ENCODE data around the gene TWIST2.

The TWIST2 gene

GRCh38 chr2:238839428-238839827 lies 8.5 kb upstream of the TWIST2 start:
- no peak overlapping the region for H3K9ac ChIP-seq (ENCODE audit: low read depth, low read length)
- H3K36me3 ChIP-seq (ENCODE audit: control insufficient read depth, insufficient read depth, low read length), result no peaks in the 10 kb centered on the region
- H3K27me3 ChIP-seq (ENCODE audit: control insufficient read depth, insufficient read depth, low read length), result peaks cover 2% of the 10 kb centered on the region
- no peaks in the 10 kb centered on the region for H3K9me3 ChIP-seq (ENCODE audit: control insufficient read depth, insufficient read depth, low read length)
- no peaks in the 10 kb centered on the region for H3K4me1 ChIP-seq (ENCODE audit: control insufficient read depth, insufficient read depth, low read length)
- no peak overlapping the region for H3K4me3 ChIP-seq (ENCODE audit: low read depth, low read length)

DNA sequence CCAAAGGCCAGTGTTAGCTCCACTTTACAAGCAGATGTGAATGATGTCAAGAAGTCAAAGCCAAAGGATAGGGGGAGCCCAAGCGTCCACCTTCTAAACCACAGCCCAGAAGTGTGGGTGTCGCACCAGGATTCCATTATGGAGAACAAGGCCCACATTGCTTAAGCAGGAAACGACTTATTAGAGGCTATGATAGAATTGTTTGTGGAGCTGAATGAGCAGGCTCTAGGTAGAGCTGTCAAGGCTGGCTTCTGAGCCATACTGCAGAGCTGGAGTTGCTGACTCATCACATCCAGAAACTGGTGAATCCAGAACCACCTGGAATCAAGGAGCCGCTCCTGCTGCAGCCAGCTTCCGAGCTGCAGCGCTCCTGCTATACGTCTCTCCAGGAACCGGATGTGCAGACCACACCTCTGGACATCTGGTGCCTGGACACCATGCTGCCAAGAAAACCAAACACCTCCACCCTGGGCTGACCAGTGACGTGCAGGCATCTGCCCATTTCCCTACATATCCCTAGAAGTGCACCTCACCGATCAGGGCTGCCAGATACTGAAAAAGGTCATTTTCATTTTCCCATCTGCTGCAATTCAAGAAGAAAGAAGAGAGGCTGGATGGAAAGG lies 6.2 kb upstream of the TWIST2 start:
- Histone ChIP-seq H3K36me3 (ENCODE audit: control insufficient read depth, insufficient read depth, low read length) (no peaks in the 10 kb centered on the region), H3K4me1 (ENCODE audit: control insufficient read depth, insufficient read depth, low read length) (no peaks in the 10 kb centered on the region), H3K27me3 (ENCODE audit: control insufficient read depth, insufficient read depth, low read length) (peaks cover 22% of the 10 kb centered on the region), H3K9ac (ENCODE audit: low read depth, low read length) (no peak overlapping the region), H3K4me3 (ENCODE audit: low read depth, low read length) (no peak overlapping the region), H3K9me3 (ENCODE audit: control insufficient read depth, insufficient read depth, low read length) (no peaks in the 10 kb centered on the region)

GRCh38 chr2:238843476-238843875 lies 4.4 kb upstream of the TWIST2 start:
- Histone ChIP-seq H3K4me1 (ENCODE audit: control insufficient read depth, insufficient read depth, low read length) (no peaks in the 10 kb centered on the region), H3K36me3 (ENCODE audit: control insufficient read depth, insufficient read depth, low read length) (no peaks in the 10 kb centered on the region), H3K4me3 (ENCODE audit: low read depth, low read length) (no peak overlapping the region), H3K27me3 (ENCODE audit: control insufficient read depth, insufficient read depth, low read length) (peaks cover 27% of the 10 kb centered on the region), H3K9me3 (ENCODE audit: control insufficient read depth, insufficient read depth, low read length) (no peaks in the 10 kb centered on the region), H3K9ac (ENCODE audit: low read depth, low read length) (no peak overlapping the region)

DNA sequence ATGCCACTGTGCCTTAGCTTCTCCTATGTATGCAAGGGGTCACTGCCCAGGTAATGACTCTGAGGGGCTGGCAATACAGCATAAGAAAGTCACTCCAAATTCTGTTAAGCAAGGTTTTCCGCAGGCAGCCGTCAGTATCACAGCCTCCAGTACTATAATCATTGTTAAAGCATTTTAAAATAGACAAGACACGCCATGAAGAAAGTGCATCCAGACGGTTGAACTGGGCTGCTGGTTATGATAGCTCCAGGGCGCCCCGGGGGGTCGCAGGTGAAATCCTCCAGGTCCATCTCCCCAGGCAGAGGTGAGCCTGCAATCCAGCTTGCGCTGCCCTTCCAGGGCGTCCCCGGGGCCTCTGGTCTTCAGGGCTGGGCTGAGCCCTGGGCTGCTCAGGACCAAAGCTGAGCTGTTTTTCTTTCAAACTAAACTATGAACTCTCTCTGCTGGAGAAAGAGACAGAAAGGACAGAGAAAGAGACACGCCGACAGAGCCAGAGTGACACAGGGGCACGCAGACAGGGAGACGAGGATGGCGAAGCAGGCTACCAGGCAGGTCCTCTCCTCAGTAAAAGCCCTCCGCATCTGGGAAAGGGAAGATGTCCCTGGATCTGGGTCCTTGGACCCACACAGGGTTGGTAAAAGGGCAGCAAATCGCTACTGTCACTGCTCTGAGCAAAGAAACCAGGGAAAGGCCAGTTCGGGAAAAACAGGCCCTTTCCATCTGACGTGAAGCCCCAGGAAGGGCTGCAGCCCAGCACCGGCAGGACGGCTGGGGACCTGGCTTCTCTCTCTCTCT lies 2.1 kb upstream of the TWIST2 start:
- no peak overlapping the region for H3K4me3 ChIP-seq (ENCODE audit: low read depth, low read length)
- no peaks in the 10 kb centered on the region for H3K4me1 ChIP-seq (ENCODE audit: control insufficient read depth, insufficient read depth, low read length)
- H3K9ac ChIP-seq (ENCODE audit: low read depth, low read length), result no peak overlapping the region
- no peaks in the 10 kb centered on the region for H3K9me3 ChIP-seq (ENCODE audit: control insufficient read depth, insufficient read depth, low read length)
- no peaks in the 10 kb centered on the region for H3K36me3 ChIP-seq (ENCODE audit: control insufficient read depth, insufficient read depth, low read length)
- peaks cover 49% of the 10 kb centered on the region for H3K27me3 ChIP-seq (ENCODE audit: control insufficient read depth, insufficient read depth, low read length)

- Histone ChIP-seq H3K4me1 (ENCODE audit: control insufficient read depth, insufficient read depth, low read length) (no peaks in the 10 kb centered on the region), H3K4me3 (ENCODE audit: low read depth, low read length) (peak overlapping the region; percentile 39), H3K9ac (ENCODE audit: low read depth, low read length) (no peak overlapping the region), H3K27me3 (ENCODE audit: control insufficient read depth, insufficient read depth, low read length) (peaks cover 54% of the 10 kb centered on the region), H3K36me3 (ENCODE audit: control insufficient read depth, insufficient read depth, low read length) (no peaks in the 10 kb centered on the region), H3K9me3 (ENCODE audit: control insufficient read depth, insufficient read depth, low read length) (no peaks in the 10 kb centered on the region)
Observed at GRCh38 chr2:238846378-238846627, 1.6 kb upstream of the TWIST2 start.

DNA sequence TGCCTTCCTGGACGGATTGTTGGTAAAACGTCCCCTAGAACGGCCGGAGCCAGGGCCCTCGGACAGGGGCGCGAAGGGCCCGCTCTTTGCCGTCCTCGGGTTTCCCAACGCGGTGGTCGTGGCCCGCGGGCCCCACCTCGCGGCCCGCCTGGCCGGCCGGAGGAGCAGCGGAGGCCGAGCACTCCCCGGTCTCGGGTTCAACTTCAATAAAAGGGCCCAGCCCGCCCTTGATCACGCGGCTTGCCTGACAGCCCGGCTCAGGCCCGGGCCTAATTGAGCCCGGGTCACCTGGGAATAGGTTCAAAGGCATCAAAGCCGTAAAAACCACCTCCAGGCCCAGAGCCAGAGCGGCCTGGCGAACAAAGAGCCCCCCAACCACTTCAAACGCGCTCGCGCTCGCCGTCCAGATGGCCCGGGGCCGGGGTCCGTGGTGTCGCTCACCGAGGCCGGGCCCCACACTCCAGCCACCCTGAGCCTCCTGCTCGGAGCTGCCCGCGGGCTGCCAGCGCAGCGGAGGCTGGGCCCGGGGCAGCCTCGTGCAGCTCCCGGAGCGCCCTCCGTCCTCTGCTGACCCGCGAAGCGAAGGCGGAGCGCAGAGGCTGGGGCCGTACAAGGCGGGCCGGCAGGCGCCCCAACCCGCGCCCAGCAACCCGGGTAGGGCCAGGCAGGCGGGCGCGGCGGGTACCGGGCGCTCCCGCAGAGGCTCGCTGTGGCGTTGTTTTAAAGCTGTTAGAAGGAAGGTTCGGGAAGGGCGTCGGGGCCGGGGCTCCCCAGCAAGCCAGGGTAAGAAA lies 1.1 kb upstream of the TWIST2 start:
- Histone ChIP-seq H3K4me3 (ENCODE audit: low read depth, low read length) (peak overlapping the region; percentile 39), H3K36me3 (ENCODE audit: control insufficient read depth, insufficient read depth, low read length) (no peaks in the 10 kb centered on the region), H3K9ac (ENCODE audit: low read depth, low read length) (no peak overlapping the region), H3K27me3 (ENCODE audit: control insufficient read depth, insufficient read depth, low read length) (peaks cover 59% of the 10 kb centered on the region), H3K4me1 (ENCODE audit: control insufficient read depth, insufficient read depth, low read length) (no peaks in the 10 kb centered on the region), H3K9me3 (ENCODE audit: control insufficient read depth, insufficient read depth, low read length) (no peaks in the 10 kb centered on the region)

DNA sequence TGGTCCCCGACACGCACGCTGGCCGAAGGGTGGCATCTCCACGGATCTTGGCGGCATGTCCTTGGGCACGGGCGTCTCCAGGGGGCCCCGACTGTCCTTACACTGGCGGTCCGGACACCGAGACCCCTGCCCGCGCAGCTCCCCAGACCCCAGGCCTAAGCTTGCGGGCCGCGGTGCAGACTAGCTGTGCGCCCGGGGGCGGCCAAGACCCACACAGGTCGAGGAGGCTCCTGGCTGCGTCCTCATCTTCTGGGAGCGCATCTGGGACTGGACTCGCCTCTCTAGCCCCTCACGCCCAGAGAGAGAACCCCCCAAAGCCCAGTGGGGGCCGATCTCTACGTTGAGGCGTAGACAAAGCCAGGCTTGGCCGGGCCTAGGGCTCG lies 475 bp upstream of the TWIST2 start:
- Histone ChIP-seq H3K27me3 (ENCODE audit: control insufficient read depth, insufficient read depth, low read length) (peaks cover 59% of the 10 kb centered on the region), H3K9me3 (ENCODE audit: control insufficient read depth, insufficient read depth, low read length) (no peaks in the 10 kb centered on the region), H3K4me3 (ENCODE audit: low read depth, low read length) (peak overlapping the region; percentile 39), H3K9ac (ENCODE audit: low read depth, low read length) (no peak overlapping the region), H3K36me3 (ENCODE audit: control insufficient read depth, insufficient read depth, low read length) (no peaks in the 10 kb centered on the region), H3K4me1 (ENCODE audit: control insufficient read depth, insufficient read depth, low read length) (no peaks in the 10 kb centered on the region)

DNA sequence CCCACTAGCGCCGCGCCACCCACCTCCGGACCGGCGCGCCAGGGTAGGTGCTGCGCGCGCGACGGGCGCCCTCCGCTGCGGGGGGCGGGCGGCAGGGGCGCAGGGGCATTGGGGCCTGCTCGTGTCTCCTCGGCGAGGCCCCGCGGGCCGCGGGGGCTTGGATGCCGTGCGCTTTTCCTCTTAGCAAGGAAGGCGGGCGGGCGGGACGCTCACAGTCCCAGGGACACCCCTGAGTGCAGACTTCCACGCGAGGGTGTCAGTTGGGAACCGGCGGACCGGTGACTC lies 748 bp downstream of the TWIST2 start:
- H3K4me3 ChIP-seq (ENCODE audit: low read depth, low read length), result peak overlapping the region; percentile 66
- no peak overlapping the region for H3K9ac ChIP-seq (ENCODE audit: low read depth, low read length)
- H3K27me3 ChIP-seq (ENCODE audit: control insufficient read depth, insufficient read depth, low read length), result peaks cover 57% of the 10 kb centered on the region
- no peaks in the 10 kb centered on the region for H3K4me1 ChIP-seq (ENCODE audit: control insufficient read depth, insufficient read depth, low read length)
- no peaks in the 10 kb centered on the region for H3K9me3 ChIP-seq (ENCODE audit: control insufficient read depth, insufficient read depth, low read length)
- H3K36me3 ChIP-seq (ENCODE audit: control insufficient read depth, insufficient read depth, low read length), result no peaks in the 10 kb centered on the region

DNA sequence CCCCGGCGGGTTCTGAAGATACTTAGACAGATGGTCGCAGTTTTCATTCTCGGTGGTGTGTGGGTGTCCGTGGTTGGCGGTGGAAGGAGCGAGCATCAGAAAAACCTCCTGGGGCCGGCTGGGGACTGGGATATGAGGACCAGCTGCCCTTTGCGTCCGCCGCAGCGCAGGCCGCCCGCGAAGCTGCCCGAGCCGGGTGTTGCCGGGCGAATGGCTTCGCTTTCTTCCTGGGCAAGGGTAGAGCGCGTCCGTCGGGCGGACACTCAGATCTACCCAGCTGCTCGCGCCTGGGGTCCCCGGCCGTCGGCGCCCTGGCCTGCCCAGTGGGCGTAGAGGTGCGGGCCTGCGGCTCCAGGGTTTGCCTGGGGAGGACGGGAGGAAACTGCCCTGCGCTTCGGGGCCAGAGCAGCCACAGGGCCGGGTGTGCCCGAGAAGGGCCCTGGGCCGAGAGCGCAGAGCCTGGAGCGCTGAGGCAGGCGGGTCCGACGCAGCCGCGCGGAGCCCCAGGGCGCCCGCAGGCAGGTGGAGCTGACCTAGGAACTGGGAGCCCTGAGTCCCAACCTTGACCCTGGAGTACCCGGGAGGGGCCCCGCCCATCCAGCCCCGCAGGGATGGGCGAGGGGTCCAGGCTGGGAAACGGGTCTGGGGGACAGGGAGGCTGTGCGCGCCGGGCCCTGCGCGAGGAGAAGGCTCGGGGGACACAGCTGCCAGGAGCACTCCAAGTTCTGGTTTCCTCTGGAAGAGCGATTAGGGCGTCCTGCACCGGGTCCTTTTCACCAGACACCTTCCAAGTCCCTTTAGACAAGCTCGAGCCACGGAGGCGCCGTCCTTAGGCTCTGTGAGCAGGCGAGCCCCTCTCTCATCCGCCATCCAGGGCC lies 1.3 kb downstream of the TWIST2 start:
- Histone ChIP-seq H3K4me1 (ENCODE audit: control insufficient read depth, insufficient read depth, low read length) (no peaks in the 10 kb centered on the region), H3K9ac (ENCODE audit: low read depth, low read length) (no peak overlapping the region), H3K9me3 (ENCODE audit: control insufficient read depth, insufficient read depth, low read length) (no peaks in the 10 kb centered on the region), H3K4me3 (ENCODE audit: low read depth, low read length) (peak overlapping the region; percentile 66), H3K36me3 (ENCODE audit: control insufficient read depth, insufficient read depth, low read length) (no peaks in the 10 kb centered on the region), H3K27me3 (ENCODE audit: control insufficient read depth, insufficient read depth, low read length) (peaks cover 57% of the 10 kb centered on the region)

- no peaks in the 10 kb centered on the region for H3K36me3 ChIP-seq (ENCODE audit: control insufficient read depth, insufficient read depth, low read length)
- peaks cover 52% of the 10 kb centered on the region for H3K27me3 ChIP-seq (ENCODE audit: control insufficient read depth, insufficient read depth, low read length)
- H3K9me3 ChIP-seq (ENCODE audit: control insufficient read depth, insufficient read depth, low read length), result no peaks in the 10 kb centered on the region
- no peak overlapping the region for H3K9ac ChIP-seq (ENCODE audit: low read depth, low read length)
- no peak overlapping the region for H3K4me3 ChIP-seq (ENCODE audit: low read depth, low read length)
- H3K4me1 ChIP-seq (ENCODE audit: control insufficient read depth, insufficient read depth, low read length), result peaks cover under 1% of the 10 kb centered on the region
Observed at GRCh38 chr2:238850091-238850490, 2.2 kb downstream of the TWIST2 start.

DNA sequence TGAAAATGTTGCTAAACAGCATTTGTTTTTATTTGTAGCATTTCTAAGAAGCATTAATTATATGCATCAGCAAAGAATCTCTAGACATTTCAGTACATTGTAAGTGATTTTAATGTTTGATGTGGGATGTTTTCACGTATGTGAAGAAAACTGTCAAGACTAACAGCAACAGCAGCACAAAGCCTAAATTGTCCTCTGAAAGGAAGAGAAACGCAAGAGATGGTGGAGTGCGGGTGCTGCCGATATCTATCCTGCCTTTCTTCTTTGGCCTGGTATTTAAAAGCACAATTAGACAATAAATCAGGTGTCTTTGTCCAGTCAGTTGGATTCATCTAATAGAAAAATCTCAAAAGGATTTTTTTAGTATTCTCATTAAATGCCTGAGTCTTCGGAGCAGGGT lies 3.1 kb downstream of the TWIST2 start:
- no peak overlapping the region for H3K4me3 ChIP-seq (ENCODE audit: low read depth, low read length)
- H3K27me3 ChIP-seq (ENCODE audit: control insufficient read depth, insufficient read depth, low read length), result peaks cover 43% of the 10 kb centered on the region
- peaks cover 2% of the 10 kb centered on the region for H3K4me1 ChIP-seq (ENCODE audit: control insufficient read depth, insufficient read depth, low read length)
- no peak overlapping the region for H3K9ac ChIP-seq (ENCODE audit: low read depth, low read length)
- H3K9me3 ChIP-seq (ENCODE audit: control insufficient read depth, insufficient read depth, low read length), result no peaks in the 10 kb centered on the region
- H3K36me3 ChIP-seq (ENCODE audit: control insufficient read depth, insufficient read depth, low read length), result no peaks in the 10 kb centered on the region
